Suprapubic skin (tissue), 4 donors: Measurements from ENCODE around the gene GOLGB1. TPM values are rescaled to one million over a fixed set of nuclear protein-coding genes. Genes with fewer than 3 reads are reported as not detected.
"Not testable (repeated sequence)": the region's sequence is repeated elsewhere in the genome, so short reads cannot be mapped to it uniquely, and the experiment has no call there.

Source experiments
- DNase-seq, 2 donors: peaks; one replicate each; pipeline ENCODE4 v3.0.0-alpha.2; 2019; ENCODE audit warnings: low spot score in 2 of 2
- H3K27ac ChIP-seq: fragments of 200-600 bp; sonication (generic); one replicate; pipeline ENCODE4 v1.5.1; 2019
- H3K27me3 ChIP-seq: fragments of 200-600 bp; sonication (generic); one replicate; pipeline ENCODE4 v1.5.1; 2019
- H3K36me3 ChIP-seq: fragments of 200-600 bp; sonication (generic); one replicate; pipeline ENCODE4 v1.5.1; 2019
- H3K4me1 ChIP-seq: fragments of 200-600 bp; sonication (generic); one replicate; pipeline ENCODE4 v1.5.1; 2019
- H3K4me3 ChIP-seq: fragments of 200-600 bp; sonication (generic); one replicate; pipeline ENCODE4 v1.5.1; 2019; ENCODE audit warnings: mild to moderate bottlenecking
- H3K9me3 ChIP-seq: fragments of 200-600 bp; sonication (generic); one replicate; pipeline ENCODE4 v1.5.1; 2019
- CTCF ChIP-seq, 2 donors: fragments of 200-600 bp in 1 of 2; fragments of 450-650 bp in 1 of 2; sonication (generic) in 1 of 2; IDR thresholded peaks; one replicate each; pipeline ENCODE4 v1.5.1; 2016 to 2019; ENCODE audit warnings: antibody characterized with exemption in 2 of 2, mild to moderate bottlenecking in 1 of 2, moderate library complexity in 1 of 2
- EP300 ChIP-seq: sonication (generic); formaldehyde crosslinking; IDR thresholded peaks from one replicate; pipeline ENCODE4 v1.6.1; 2017; ENCODE audit warnings: antibody characterized with exemption
- POLR2A ChIP-seq, 2 donors: fragments of 450-650 bp; IDR thresholded peaks; one replicate each; pipeline ENCODE4 v1.6.1; 2017; ENCODE audit warnings: antibody characterized with exemption in 2 of 2, mild to moderate bottlenecking in 2 of 2, moderate library complexity in 2 of 2
- POLR2AphosphoS5 ChIP-seq, 3 donors: sonication (generic); formaldehyde crosslinking; IDR thresholded peaks; one replicate each; pipeline ENCODE4 v1.6.1; 2017; ENCODE audit warnings: antibody characterized with exemption in 3 of 3
- WGBS: methylation state at CpG from one replicate; pipeline ENCODE4 v1.1.5; 2018; 5-methylcytosine and 5-hydroxymethylcytosine counted together
- total RNA-seq, 4 donors: library from RNA; depleted of rRNA; stranded (reverse); fragments of >200 nt; gene quantifications; one replicate each; pipeline ENCODE4 v1.1.0, GENCODE V29; 2016

GOLGB1 gene
- total RNA-seq, 4 donors from 2014 or later: 39.3 to 98.4 (median 53.5) TPM

DNA sequence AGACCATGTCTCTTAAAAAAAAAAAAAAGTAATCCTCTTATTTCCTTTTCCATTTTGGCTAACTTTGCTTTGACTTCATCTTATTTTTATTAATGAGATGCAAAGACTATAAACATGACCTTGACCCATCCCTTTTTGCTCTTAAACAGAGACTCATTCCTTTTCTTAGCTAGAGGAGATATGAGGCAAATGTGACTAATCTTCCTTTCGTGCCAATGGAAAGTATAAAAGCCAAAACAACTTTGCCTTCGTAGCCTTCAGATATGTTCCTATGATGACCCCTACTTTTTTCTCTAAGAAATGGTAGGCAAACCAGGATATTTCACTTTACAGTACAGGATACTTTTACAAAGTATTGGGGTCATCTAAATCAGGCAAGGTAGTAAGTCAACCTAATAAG lies 36.9 kb upstream of the GOLGB1 start:
- H3K27ac ChIP-seq: no peak overlapping the region
- no peak overlapping the region for H3K4me3 ChIP-seq
- TF ChIP-seq CTCF (IDR thresholded peaks at IDR 0.05): no peak
- TF ChIP-seq EP300: no peak
- TF ChIP-seq POLR2AphosphoS5 (IDR thresholded peaks at IDR 0.05): no peak
- no peak for TF ChIP-seq POLR2A (IDR thresholded peaks at IDR 0.05)
- no peak for DNase-seq
- no peaks in the 10 kb centered on the region for H3K27me3 ChIP-seq
- H3K4me1 ChIP-seq: no peaks in the 10 kb centered on the region
- peaks cover 63% of the 10 kb centered on the region for H3K36me3 ChIP-seq
- 71% methylated on average over 2 of the region's 2 CpGs for WGBS
- H3K9me3 ChIP-seq: no peaks in the 10 kb centered on the region

DNA sequence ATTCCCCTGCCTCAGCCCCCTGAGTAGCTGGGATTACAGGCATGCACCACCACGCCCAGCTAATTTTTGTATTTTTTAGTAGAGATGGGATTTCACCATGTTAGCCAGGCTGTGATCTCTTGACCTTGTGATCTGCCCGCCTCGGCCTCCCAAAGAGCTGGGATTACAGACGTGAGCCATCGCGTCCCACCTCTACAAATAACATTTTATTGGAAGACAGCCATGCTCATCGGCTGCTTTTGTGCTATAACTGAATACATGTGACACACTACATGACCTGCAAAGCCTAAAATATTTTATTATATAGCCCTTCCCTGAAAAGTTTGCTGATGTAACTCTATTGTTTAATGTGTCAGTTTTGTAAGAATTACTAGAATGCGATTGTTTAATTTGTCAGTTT lies 33.2 kb upstream of the GOLGB1 start:
- not testable (repeated sequence) for H3K27ac ChIP-seq, H3K4me1 ChIP-seq, H3K9me3 ChIP-seq, DNase-seq, H3K4me3 ChIP-seq, H3K27me3 ChIP-seq
- 82% methylated on average over 8 of the region's 8 CpGs for WGBS
- peaks cover 69% of the 10 kb centered on the region for H3K36me3 ChIP-seq

GRCh38 chr3:121781611-121782010 lies 32.1 kb upstream of the GOLGB1 start:
- TF ChIP-seq CTCF (IDR thresholded peaks at IDR 0.05) (no peak), EP300 (no peak), POLR2A (IDR thresholded peaks at IDR 0.05) (no peak), POLR2AphosphoS5 (IDR thresholded peaks at IDR 0.05) (no peak)
- Histone ChIP-seq H3K27ac (no peak overlapping the region), H3K36me3 (peaks cover 65% of the 10 kb centered on the region)

DNA sequence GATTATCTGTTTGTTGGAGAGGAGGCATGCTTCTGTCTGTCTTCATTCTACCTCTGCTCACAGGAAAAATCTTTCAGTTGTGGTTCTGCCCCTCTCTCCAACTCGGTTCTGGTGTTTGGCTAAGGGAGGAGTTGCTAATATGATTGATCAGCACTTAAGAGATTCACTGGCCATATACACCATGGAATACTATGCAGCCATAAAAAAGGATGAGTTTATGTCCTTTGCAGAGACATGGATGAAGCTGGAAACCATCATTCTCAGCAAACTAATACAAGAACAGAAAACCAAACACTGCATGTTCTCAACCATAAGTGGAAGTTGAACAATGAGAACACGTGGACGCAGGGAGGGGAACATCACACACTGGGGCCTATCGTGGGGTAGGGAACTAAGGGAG lies 25.6 kb upstream of the GOLGB1 start:
- H3K36me3 ChIP-seq: peaks cover 81% of the 10 kb centered on the region
- H3K9me3 ChIP-seq, H3K4me1 ChIP-seq, H3K4me3 ChIP-seq, H3K27me3 ChIP-seq, DNase-seq, H3K27ac ChIP-seq: not testable (repeated sequence)
- WGBS: 97% methylated on average over 4 of the region's 4 CpGs

More at GRCh38 chr3:121781611-121782010, 32.1 kb upstream of the GOLGB1 start:
- Histone ChIP-seq H3K4me1 (no peaks in the 10 kb centered on the region), H3K27me3 (no peaks in the 10 kb centered on the region), H3K9me3 (no peaks in the 10 kb centered on the region), H3K4me3 (no peak overlapping the region)
- 97% methylated on average over 7 of the region's 7 CpGs for WGBS
- DNase-seq: no peak

- H3K36me3 ChIP-seq: peaks cover 46% of the 10 kb centered on the region
- H3K4me3 ChIP-seq: no peak overlapping the region
- H3K4me1 ChIP-seq: no peaks in the 10 kb centered on the region
- no peak overlapping the region for H3K27ac ChIP-seq
- 98% methylated on average over 1 of the region's 1 CpG for WGBS
- TF ChIP-seq POLR2A (IDR thresholded peaks at IDR 0.05): no peak
- no peak for TF ChIP-seq POLR2AphosphoS5 (IDR thresholded peaks at IDR 0.05)
- no peak for TF ChIP-seq EP300
- no peak for TF ChIP-seq CTCF (IDR thresholded peaks at IDR 0.05)
- no peaks in the 10 kb centered on the region for H3K9me3 ChIP-seq
- H3K27me3 ChIP-seq: no peaks in the 10 kb centered on the region
- DNase-seq: no peak
These were observed 19.7 kb upstream of the GOLGB1 start for GRCh38 chr3:121769246-121769645.

DNA sequence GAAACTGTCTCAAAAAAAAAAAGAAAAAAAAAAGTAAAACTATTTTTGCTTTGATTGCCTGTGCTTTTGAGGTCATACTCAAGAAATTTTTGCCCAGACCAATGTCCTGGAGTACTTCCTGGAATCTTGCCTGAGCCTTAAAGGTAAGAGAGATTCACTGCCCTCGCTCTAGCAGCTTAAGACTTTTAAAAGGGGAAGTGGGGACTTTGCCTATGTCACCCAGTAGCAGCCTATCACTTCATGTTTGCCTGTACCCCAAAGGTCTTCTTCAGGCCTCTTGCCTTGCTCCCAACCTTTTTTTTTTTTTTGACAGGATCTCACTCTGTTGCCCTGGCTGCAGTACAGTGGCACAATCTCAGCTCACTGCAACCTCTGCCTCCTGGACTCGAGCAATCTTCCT lies 18.9 kb upstream of the GOLGB1 start:
- no peaks in the 10 kb centered on the region for H3K27me3 ChIP-seq
- H3K36me3 ChIP-seq: peaks cover 43% of the 10 kb centered on the region
- no peak for TF ChIP-seq POLR2AphosphoS5 (IDR thresholded peaks at IDR 0.05)
- TF ChIP-seq POLR2A (IDR thresholded peaks at IDR 0.05): no peak
- no peak for TF ChIP-seq EP300
- TF ChIP-seq CTCF (IDR thresholded peaks at IDR 0.05): no peak
- H3K4me3 ChIP-seq: no peak overlapping the region
- no peaks in the 10 kb centered on the region for H3K9me3 ChIP-seq
- H3K27ac ChIP-seq: no peak overlapping the region
- H3K4me1 ChIP-seq: no peaks in the 10 kb centered on the region
- no peak for DNase-seq
- WGBS: 98% methylated on average over 2 of the region's 2 CpGs
